ENCODE measurements around the gene LRRC75A. TPM values are rescaled to one million over a fixed set of nuclear protein-coding genes. Genes with fewer than 3 reads are reported as not detected.

Gene LRRC75A
- polyA plus RNA-seq, 1 donor from 2014 or later, result 0.53 TPM

DNA sequence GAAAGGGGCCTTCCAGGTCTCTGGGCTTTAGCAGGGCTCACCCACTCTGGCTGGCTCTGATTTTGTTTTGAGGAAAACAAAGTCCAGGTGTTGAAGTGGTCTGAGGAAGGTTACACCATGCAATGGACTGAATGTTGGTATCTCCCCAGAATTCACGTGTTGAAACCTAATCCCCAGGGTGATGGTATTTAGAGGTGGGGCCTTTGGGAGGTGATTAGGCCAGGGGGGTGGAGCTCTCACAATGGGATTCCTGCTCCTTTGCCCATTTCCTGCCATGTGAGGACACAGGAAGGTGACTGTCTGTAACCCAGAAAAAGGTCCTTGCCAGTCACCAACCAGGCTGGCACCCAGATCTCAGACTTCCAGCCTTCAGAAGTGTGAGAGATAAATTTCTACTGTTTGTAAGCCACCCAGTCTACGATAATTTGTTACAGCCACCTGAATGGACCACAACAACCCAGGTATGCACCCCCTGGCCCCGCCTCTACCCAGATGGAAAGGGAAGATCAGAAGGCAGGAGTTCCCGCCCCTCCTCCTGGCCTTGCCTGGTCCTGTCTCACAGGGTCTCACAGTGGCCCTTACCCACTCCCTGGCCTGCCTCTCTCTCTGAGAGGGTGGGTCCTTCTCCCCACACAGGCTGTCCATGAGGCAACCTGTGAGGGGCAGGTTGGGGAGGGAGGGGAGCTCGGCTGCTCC lies 32.0 kb downstream of the LRRC75A start:
- H4K20me1 ChIP-seq (ENCODE audit: insufficient read depth), result no peaks in the 10 kb centered on the region
- no peak for TF ChIP-seq POLR2AphosphoS5 (IDR thresholded peaks at IDR 0.05)
- TF ChIP-seq, protein P1, sequence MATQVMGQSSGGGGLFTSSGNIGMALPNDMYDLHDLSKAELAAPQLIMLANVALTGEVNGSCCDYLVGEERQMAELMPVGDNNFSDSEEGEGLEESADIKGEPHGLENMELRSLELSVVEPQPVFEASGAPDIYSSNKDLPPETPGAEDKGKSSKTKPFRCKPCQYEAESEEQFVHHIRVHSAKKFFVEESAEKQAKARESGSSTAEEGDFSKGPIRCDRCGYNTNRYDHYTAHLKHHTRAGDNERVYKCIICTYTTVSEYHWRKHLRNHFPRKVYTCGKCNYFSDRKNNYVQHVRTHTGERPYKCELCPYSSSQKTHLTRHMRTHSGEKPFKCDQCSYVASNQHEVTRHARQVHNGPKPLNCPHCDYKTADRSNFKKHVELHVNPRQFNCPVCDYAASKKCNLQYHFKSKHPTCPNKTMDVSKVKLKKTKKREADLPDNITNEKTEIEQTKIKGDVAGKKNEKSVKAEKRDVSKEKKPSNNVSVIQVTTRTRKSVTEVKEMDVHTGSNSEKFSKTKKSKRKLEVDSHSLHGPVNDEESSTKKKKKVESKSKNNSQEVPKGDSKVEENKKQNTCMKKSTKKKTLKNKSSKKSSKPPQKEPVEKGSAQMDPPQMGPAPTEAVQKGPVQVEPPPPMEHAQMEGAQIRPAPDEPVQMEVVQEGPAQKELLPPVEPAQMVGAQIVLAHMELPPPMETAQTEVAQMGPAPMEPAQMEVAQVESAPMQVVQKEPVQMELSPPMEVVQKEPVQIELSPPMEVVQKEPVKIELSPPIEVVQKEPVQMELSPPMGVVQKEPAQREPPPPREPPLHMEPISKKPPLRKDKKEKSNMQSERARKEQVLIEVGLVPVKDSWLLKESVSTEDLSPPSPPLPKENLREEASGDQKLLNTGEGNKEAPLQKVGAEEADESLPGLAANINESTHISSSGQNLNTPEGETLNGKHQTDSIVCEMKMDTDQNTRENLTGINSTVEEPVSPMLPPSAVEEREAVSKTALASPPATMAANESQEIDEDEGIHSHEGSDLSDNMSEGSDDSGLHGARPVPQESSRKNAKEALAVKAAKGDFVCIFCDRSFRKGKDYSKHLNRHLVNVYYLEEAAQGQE (IDR thresholded peaks at IDR 0.05; ENCODE audit: borderline replicate concordance), result no peak
- no peak for TF ChIP-seq EZH2 (IDR thresholded peaks at IDR 0.05; ENCODE audit: borderline replicate concordance, insufficient read depth, low read length, poor library complexity, severe bottlenecking)
- no peak for TF ChIP-seq TAF1 (IDR thresholded peaks at IDR 0.05; ENCODE audit: low read depth)
- no peak for TF ChIP-seq SMC3 (conservative IDR thresholded peaks at IDR 0.05; ENCODE audit: poor library complexity)
- no peak for TF ChIP-seq EP300 (conservative IDR thresholded peaks at IDR 0.05; ENCODE audit: poor library complexity, severe bottlenecking)
- TF ChIP-seq, protein P2, sequence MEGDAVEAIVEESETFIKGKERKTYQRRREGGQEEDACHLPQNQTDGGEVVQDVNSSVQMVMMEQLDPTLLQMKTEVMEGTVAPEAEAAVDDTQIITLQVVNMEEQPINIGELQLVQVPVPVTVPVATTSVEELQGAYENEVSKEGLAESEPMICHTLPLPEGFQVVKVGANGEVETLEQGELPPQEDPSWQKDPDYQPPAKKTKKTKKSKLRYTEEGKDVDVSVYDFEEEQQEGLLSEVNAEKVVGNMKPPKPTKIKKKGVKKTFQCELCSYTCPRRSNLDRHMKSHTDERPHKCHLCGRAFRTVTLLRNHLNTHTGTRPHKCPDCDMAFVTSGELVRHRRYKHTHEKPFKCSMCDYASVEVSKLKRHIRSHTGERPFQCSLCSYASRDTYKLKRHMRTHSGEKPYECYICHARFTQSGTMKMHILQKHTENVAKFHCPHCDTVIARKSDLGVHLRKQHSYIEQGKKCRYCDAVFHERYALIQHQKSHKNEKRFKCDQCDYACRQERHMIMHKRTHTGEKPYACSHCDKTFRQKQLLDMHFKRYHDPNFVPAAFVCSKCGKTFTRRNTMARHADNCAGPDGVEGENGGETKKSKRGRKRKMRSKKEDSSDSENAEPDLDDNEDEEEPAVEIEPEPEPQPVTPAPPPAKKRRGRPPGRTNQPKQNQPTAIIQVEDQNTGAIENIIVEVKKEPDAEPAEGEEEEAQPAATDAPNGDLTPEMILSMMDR (IDR thresholded peaks at IDR 0.05; ENCODE audit: poor library complexity, severe bottlenecking), result no peak
- no peaks in the 10 kb centered on the region for H3K36me3 ChIP-seq (ENCODE audit: insufficient read depth, low read length)
- H3K27ac ChIP-seq (ENCODE audit: low read length), result no peak overlapping the region
- H3K9me2 ChIP-seq (ENCODE audit: insufficient read depth, low read length), result no peaks in the 10 kb centered on the region
- H3F3A ChIP-seq (ENCODE audit: insufficient read depth, low read length, poor library complexity, severe bottlenecking), result no peaks in the 10 kb centered on the region
- no peaks in the 10 kb centered on the region for H3K9me3 ChIP-seq (ENCODE audit: low read length)
- H3K9ac ChIP-seq (ENCODE audit: low read length), result no peak overlapping the region
- no peak overlapping the region for H3K4me2 ChIP-seq (ENCODE audit: low read length)
- H3K27me3 ChIP-seq (ENCODE audit: insufficient read depth, low read depth, low read length), result no peaks in the 10 kb centered on the region
- no peak overlapping the region for H2AFZ ChIP-seq (ENCODE audit: low read depth, low read length)
- no peak overlapping the region for H3K4me3 ChIP-seq (ENCODE audit: low read length)
- H3K79me2 ChIP-seq (replicated peaks; ENCODE audit: insufficient read depth, low read length), result no peaks in the 10 kb centered on the region

DNA sequence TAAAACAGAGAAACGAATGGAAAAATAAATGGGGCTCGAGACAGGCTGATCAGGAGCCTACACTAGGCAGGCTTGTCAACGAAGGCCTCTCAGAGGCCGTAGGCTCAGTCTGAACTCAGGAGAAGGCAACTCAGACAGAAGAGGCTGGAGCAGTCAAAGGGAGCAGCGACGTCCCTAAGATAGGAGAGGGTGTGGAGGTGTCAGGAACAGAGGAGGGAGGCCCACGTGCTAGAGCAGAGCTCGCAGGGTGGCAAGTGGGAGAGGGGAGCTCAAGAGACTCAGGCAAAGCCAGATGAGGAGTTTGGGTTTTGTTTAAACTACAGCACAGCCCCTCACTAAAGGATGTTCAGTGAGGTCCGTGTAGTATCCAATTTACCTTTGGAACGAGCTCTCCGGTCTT lies 32.7 kb downstream of the LRRC75A start:
- TF ChIP-seq EP300 (conservative IDR thresholded peaks at IDR 0.05; ENCODE audit: poor library complexity, severe bottlenecking) (no peak), EZH2 (IDR thresholded peaks at IDR 0.05; ENCODE audit: borderline replicate concordance, insufficient read depth, low read length, poor library complexity, severe bottlenecking) (no peak), SMC3 (conservative IDR thresholded peaks at IDR 0.05; ENCODE audit: poor library complexity) (no peak), POLR2AphosphoS5 (IDR thresholded peaks at IDR 0.05) (no peak), MXI1 (conservative IDR thresholded peaks at IDR 0.05; ENCODE audit: poor library complexity, severe bottlenecking) (no peak), TAF1 (IDR thresholded peaks at IDR 0.05; ENCODE audit: low read depth) (no peak), RAD21 (conservative IDR thresholded peaks at IDR 0.05) (no peak)
- TF ChIP-seq, protein P2 (IDR thresholded peaks at IDR 0.05; ENCODE audit: poor library complexity, severe bottlenecking), result no peak
- TF ChIP-seq, protein P1 (IDR thresholded peaks at IDR 0.05; ENCODE audit: borderline replicate concordance), result no peak
- no peaks in the 10 kb centered on the region for H3K9me3 ChIP-seq (ENCODE audit: low read length)
- no peak overlapping the region for H3K4me2 ChIP-seq (ENCODE audit: low read length)
- no peaks in the 10 kb centered on the region for H3K36me3 ChIP-seq (ENCODE audit: insufficient read depth, low read length)
- no peaks in the 10 kb centered on the region for H3K27me3 ChIP-seq (ENCODE audit: insufficient read depth, low read depth, low read length)
- no peaks in the 10 kb centered on the region for H3F3A ChIP-seq (ENCODE audit: insufficient read depth, low read length, poor library complexity, severe bottlenecking)
- no peak overlapping the region for H2AFZ ChIP-seq (ENCODE audit: low read depth, low read length)
- H3K79me2 ChIP-seq (replicated peaks; ENCODE audit: insufficient read depth, low read length), result no peaks in the 10 kb centered on the region
- H3K27ac ChIP-seq (ENCODE audit: low read length), result no peak overlapping the region
- no peaks in the 10 kb centered on the region for H4K20me1 ChIP-seq (ENCODE audit: insufficient read depth)
- no peaks in the 10 kb centered on the region for H3K9me2 ChIP-seq (ENCODE audit: insufficient read depth, low read length)
- H3K9ac ChIP-seq (ENCODE audit: low read length), result no peak overlapping the region
- H3K4me3 ChIP-seq (ENCODE audit: low read length), result no peak overlapping the region
